Endometrial microvascular endothelial cells (primary cell): Measurements from ENCODE around the gene ANGPTL4. TPM values are rescaled to one million over a fixed set of nuclear protein-coding genes. Genes with fewer than 3 reads are reported as not detected.
"Not testable (repeated sequence)": the region's sequence is repeated elsewhere in the genome, so short reads cannot be mapped to it uniquely, and the experiment has no call there.

ENCODE experiments used
- in situ Hi-C: cut with HindIII; loops from 2 replicates; pipeline ENCODE4 v1.10.0; 2017; ENCODE audit warnings: low sequenced_read_pairs, low pct_unique_long_range_greater_than_20kb; ENCODE audit errors: inconsistent ontology term
- total RNA-seq: library from RNA; depleted of rRNA; stranded (reverse); fragments of >200 nt; gene quantifications from one replicate; pipeline ENCODE4 v1.2.3, GENCODE V29; 2015; ENCODE audit errors: inconsistent ontology term

ANGPTL4 gene
- total RNA-seq, 1 donor from 2014 or later: 159 TPM

DNA sequence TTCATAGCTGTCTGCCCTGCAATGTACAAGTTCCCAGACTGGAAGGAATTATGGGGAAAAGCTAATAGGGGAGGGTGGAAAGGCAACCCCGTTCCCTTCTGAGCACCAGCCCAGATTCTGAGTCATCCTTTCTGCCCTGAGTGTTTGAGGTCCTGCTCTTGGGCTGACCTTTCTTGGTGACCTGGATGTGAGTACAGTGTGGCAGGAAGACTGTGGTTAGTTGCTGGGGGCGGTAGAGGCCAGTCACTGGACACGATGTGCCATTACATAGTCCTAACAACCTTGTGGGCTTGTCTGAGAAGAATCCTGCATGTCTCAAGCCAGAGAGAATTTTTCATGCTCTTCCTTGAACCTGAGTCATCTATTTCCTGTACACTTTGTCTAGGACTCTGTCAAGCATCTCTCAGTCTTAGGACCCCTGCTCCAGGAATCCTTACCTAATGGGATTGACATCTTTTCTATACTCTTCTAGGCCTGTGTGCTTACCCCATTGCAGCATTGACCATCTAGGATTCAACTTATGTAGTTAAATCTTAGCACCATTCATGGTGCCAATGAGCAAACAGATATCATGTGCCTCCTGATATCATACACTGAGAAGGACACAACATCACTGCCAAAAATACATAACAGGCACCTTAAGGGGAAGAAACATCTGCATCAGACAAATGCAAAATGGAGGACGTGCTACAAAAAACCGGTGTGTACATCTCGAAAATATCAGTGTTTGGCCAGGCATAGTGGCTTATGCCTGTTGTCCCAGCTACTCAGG, 8.1 kb upstream of the ANGPTL4 start:
- in situ Hi-C loops: no loop called here

GRCh38 chr19:8357007-8357521, 6.9 kb upstream of the ANGPTL4 start:
- in situ Hi-C loops: no loop called here

DNA sequence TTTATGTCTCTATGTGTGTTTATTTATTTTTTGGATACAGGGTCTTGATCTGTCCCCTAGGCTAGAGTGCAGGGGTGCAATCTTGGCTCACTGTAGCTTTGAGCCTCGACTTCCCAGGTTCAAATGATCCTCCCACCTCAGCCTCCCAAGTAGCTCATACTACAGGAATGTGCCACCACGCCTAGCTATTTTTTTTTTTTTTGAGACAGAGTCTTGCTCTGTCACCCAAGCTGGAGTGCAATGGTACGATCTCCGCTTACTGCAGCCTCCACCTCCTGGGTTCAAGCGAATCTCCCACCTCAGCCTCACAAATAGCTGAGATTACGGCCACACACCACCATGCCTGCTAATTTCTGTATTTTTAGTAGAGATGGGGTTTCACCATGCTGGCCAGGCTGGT, 5.0 kb upstream of the ANGPTL4 start:
- in situ Hi-C loops: no loop called here

- in situ Hi-C loops: no loop called here
Observed at GRCh38 chr19:8360196-8360595, 3.8 kb upstream of the ANGPTL4 start.

- in situ Hi-C loops: no loop called here
Observed at GRCh38 chr19:8361921-8362793, 1.8 kb upstream of the ANGPTL4 start.

GRCh38 chr19:8366121-8366581, 2.2 kb downstream of the ANGPTL4 start:
- in situ Hi-C loops: no loop called here

GRCh38 chr19:8366961-8367326, 3.0 kb downstream of the ANGPTL4 start:
- in situ Hi-C loops: no loop called here

DNA sequence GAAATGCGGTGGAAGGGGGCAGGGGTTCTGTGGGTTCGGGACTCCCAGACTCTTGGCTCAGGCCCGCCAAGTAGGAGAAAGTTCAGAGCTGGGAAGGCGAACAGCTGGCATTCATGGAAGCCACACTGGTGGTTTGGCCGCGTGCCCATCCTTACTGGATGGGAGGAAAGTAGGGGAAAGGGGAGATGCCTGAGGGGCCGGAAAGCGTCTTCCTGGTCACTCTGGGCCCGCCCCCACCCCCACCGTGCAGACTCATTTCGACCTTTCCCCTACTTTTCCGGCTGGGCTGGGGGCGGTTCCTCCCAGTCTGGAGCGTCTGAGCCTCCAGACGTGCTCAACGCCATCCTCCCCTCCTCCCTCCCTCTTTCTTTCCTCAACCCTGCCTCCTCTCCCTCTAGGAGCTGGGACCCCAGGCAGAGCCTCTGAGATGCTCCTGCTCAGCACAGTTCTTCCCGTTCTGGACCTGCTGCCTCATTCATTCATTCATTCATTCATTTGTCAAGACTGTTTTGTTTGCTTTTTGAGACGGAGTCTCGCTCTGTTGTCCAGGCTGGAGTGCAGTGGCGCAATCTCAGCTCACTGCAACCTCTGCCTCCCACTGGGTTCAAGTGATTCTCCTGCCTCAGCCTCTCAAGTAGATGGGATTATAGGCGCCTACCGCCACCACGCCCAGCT, 3.5 kb downstream of the ANGPTL4 start:
- in situ Hi-C loops: no loop called here

- in situ Hi-C loops: no loop called here
Observed at GRCh38 chr19:8370176-8371010, 6.4 kb downstream of the ANGPTL4 start.

GRCh38 chr19:8371011-8371804, 7.3 kb downstream of the ANGPTL4 start:
- in situ Hi-C loops: no loop called here

DNA sequence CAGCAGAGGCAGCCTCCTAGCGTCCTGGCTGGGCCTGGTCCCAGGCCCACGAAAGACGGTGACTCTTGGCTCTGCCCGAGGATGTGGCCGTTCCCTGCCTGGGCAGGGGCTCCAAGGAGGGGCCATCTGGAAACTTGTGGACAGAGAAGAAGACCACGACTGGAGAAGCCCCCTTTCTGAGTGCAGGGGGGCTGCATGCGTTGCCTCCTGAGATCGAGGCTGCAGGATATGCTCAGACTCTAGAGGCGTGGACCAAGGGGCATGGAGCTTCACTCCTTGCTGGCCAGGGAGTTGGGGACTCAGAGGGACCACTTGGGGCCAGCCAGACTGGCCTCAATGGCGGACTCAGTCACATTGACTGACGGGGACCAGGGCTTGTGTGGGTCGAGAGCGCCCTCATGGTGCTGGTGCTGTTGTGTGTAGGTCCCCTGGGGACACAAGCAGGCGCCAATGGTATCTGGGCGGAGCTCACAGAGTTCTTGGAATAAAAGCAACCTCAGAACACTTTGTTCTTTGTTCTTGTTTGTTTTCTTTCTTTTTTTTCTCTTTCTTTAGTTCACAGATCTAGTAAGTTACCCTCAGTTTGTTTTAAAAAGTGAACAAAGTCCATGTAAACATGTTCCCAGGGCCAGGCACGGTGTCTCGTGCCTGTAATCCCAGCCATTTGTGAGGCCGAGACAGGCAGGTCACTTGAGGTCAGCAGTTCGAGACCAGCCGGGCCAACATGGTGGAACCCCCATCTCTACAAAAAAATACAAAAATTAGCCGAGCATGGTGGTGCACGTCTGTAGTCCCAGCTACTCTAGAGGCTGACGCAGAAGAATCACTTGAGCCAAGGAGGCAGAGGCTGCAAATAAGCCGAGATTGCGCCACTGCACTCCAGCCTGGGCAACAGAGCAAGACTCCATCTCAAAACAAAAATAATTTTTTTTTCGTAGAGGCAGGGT, 10.2 kb downstream of the ANGPTL4 start:
- in situ Hi-C loops: no loop called here

DNA sequence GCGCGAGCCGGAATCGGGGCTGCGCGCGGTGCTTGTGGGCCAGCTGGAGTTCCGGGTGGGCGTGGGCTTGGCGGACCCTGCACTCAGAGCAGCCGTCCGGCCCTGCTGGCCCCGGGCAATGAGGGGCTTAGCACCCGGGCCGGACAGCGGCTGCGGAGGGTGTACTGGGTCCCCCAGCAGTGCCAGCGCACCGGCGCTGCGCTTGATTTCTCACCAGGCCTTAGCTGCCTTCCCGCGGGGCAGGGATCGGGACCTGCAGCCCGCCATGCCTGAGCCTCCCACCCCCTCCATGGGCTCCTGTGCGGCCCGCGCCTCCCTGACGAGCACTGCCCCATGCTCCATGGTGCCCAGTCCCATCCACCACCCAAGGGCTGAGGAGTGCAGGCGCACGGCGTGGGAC, 11.8 kb downstream of the ANGPTL4 start:
- in situ Hi-C loops: not testable (repeated sequence)

DNA sequence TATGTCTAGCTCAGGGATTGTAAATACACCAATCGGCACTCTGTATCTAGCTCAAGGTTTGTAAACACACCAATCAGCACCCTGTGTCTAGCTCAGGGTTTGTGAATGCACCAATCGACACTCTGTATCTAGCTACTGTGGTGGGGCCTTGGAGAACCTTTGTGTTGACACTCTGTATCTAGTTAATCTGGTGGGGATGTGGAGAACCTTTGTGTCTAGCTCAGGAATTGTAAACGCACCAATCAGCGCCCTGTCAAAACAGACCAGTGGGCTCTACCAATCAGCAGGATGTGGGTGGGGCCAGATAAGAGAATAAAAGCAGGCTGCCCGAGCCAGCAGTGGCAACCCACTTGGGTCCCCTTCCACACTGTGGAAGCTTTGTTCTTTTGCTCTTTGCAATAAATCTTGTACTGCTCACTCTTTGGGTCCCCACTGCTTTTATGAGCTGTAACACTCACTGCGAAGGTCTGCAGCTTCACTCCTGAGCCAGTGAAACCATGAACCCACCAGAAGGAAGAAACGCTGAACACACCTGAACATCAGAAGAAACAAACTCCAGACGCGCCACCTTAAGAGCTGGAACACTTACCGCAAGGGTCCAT, 12.5 kb downstream of the ANGPTL4 start:
- in situ Hi-C loops: not testable (repeated sequence)

GRCh38 chr19:8377598-8377997, 13.6 kb downstream of the ANGPTL4 start:
- in situ Hi-C loops: no loop called here

GRCh38 chr19:8379156-8379891, 15.4 kb downstream of the ANGPTL4 start:
- in situ Hi-C loops: not testable (repeated sequence)

- in situ Hi-C loops: not testable (repeated sequence)
Observed at GRCh38 chr19:8384569-8384968, 20.6 kb downstream of the ANGPTL4 start.
